ENCODE data around the gene ANO10.

DNA sequence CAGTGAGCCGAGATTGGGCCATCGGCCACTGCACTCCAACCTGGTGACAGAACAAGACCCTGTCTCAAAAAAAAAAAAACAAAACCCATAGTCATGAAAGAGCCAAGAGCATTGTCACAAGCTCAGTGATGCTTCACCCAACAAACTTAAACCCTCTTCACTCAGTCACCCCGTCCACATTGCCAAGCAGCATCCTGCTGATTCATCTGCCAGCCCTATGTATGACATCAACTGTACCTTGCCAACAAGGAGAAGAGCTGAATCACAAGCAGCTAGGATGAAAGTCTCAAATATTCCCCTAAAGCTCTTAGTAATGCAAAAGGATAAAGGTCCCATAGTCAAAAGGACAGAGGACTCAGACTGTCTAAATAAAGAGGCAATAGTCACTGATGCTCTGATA, 90.0 kb downstream of the ANO10 start:
- TF ChIP-seq, protein P1, sequence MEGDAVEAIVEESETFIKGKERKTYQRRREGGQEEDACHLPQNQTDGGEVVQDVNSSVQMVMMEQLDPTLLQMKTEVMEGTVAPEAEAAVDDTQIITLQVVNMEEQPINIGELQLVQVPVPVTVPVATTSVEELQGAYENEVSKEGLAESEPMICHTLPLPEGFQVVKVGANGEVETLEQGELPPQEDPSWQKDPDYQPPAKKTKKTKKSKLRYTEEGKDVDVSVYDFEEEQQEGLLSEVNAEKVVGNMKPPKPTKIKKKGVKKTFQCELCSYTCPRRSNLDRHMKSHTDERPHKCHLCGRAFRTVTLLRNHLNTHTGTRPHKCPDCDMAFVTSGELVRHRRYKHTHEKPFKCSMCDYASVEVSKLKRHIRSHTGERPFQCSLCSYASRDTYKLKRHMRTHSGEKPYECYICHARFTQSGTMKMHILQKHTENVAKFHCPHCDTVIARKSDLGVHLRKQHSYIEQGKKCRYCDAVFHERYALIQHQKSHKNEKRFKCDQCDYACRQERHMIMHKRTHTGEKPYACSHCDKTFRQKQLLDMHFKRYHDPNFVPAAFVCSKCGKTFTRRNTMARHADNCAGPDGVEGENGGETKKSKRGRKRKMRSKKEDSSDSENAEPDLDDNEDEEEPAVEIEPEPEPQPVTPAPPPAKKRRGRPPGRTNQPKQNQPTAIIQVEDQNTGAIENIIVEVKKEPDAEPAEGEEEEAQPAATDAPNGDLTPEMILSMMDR (IDR thresholded peaks at IDR 0.05), result no peak
- TF ChIP-seq EP300 (IDR thresholded peaks at IDR 0.05), result no peak

Measured in suprapubic skin (tissue), 3 donors.